HuH-7.5 (cell line): ENCODE data around the gene ARL8A.
"Not testable (repeated sequence)": the region's sequence is repeated elsewhere in the genome, so short reads cannot be mapped to it uniquely, and the experiment has no call there.

Experiments used
- DNase-seq: peaks from one replicate; pipeline ENCODE4 v3.0.0; 2011; ENCODE audit warnings: low spot score

Gene ARL8A

GRCh38 chr1:202144402-202145067, at the start of gene ARL8A:
ARL8A (minus strand) TSS chr1:202144737; CDS start chr1:202144572, 165 bp downstream.
- peak; percentile 61 for DNase-seq

GRCh38 chr1:202194328-202194648, 49.8 kb upstream of the ARL8A start:
- no peak for DNase-seq

- no peak for DNase-seq
Measured at GRCh38 chr1:202193614-202194327, 49.2 kb upstream of the ARL8A start, which contains the start of gene LGR6. LGR6 (plus strand) TSS chr1:202193799; CDS start chr1:202193990, 191 bp downstream.

- peak; percentile 84 for DNase-seq
Measured at GRCh38 chr1:202192770-202193613, 48.5 kb upstream of the ARL8A start.

- not testable (repeated sequence) for DNase-seq
Measured at GRCh38 chr1:202191391-202191790, 46.9 kb upstream of the ARL8A start.

GRCh38 chr1:202189918-202190715, 45.6 kb upstream of the ARL8A start:
- DNase-seq, result no peak

GRCh38 chr1:202189001-202189790, 44.7 kb upstream of the ARL8A start:
- peak; percentile 78 for DNase-seq

GRCh38 chr1:202187697-202188407, 43.3 kb upstream of the ARL8A start:
- no peak for DNase-seq

GRCh38 chr1:202187041-202187671, 42.6 kb upstream of the ARL8A start:
- no peak for DNase-seq

- DNase-seq, result no peak
Measured at GRCh38 chr1:202186327-202186726, 41.8 kb upstream of the ARL8A start.

- peak; percentile 89 for DNase-seq
Measured at GRCh38 chr1:202184750-202185460, 40.4 kb upstream of the ARL8A start.

GRCh38 chr1:202182040-202182877, 37.7 kb upstream of the ARL8A start:
- DNase-seq, result no peak

- no peak for DNase-seq
Measured at GRCh38 chr1:202181586-202181985, 37.0 kb upstream of the ARL8A start.

- DNase-seq, result not testable (repeated sequence)
Measured at GRCh38 chr1:202180751-202181139, 36.2 kb upstream of the ARL8A start.

- DNase-seq, result no peak
Measured at GRCh38 chr1:202179828-202180750, 35.6 kb upstream of the ARL8A start.

- no peak for DNase-seq
Measured at GRCh38 chr1:202176949-202177927, 32.7 kb upstream of the ARL8A start.
